Breast epithelium (tissue), 4 donors: ENCODE results near the gene UBAC2. TPM values are rescaled to one million over a fixed set of nuclear protein-coding genes. Genes with fewer than 3 reads are reported as not detected.
A peak's percentile ranks its signal among the peaks of the same experiment; 100 is the strongest.
"Not testable (repeated sequence)": the region's sequence is repeated elsewhere in the genome, so short reads cannot be mapped to it uniquely, and the experiment has no call there.

Source experiments
- DNase-seq, 2 donors: peaks; one replicate each; pipeline ENCODE4 v3.0.0-alpha.2; 2019; ENCODE audit warnings: low spot score in 2 of 2
- H3K27ac ChIP-seq, 2 donors: fragments of 200-600 bp; sonication (generic) in 1 of 2; one replicate each; pipeline ENCODE4 v1.5.1; 2016 to 2019; ENCODE audit warnings: mild to moderate bottlenecking in 1 of 2
- H3K27me3 ChIP-seq, 2 donors: fragments of 200-600 bp; sonication (generic) in 1 of 2; one replicate each; pipeline versions ENCODE4 v1.5.1 to v1.6.0; 2017 to 2019; ENCODE audit warnings: control low read depth in 1 of 2, mild to moderate bottlenecking in 1 of 2
- H3K36me3 ChIP-seq: fragments of 200-600 bp; one replicate; pipeline ENCODE4 v1.5.1; 2019
- H3K4me1 ChIP-seq, 2 donors: fragments of 200-600 bp; sonication (generic); one replicate each; pipeline ENCODE4 v1.5.1; 2016 to 2019; ENCODE audit warnings: control low read depth in 1 of 2
- H3K4me3 ChIP-seq, 3 donors: fragments of 200-600 bp; sonication (generic); 1 replicate in 2 of 3; 2 replicates in 1 of 3; pipeline ENCODE4 v1.5.1; 2016 to 2019; ENCODE audit warnings: mild to moderate bottlenecking in 3 of 3, moderate library complexity in 2 of 3
- H3K9me3 ChIP-seq, 2 donors: fragments of 200-600 bp; sonication (generic) in 1 of 2; one replicate each; pipeline ENCODE4 v1.5.1; 2016 to 2019; ENCODE audit warnings: control low read depth in 1 of 2
- CTCF ChIP-seq, 3 donors: fragments of 450-650 bp; IDR thresholded peaks; one replicate each; pipeline ENCODE4 v1.5.1; 2016 to 2017; ENCODE audit warnings: antibody characterized with exemption in 3 of 3, mild to moderate bottlenecking in 3 of 3, moderate library complexity in 3 of 3
- POLR2A ChIP-seq: fragments of 450-650 bp; IDR thresholded peaks from one replicate; pipeline ENCODE4 v1.6.1; 2016; ENCODE audit warnings: antibody characterized with exemption, mild to moderate bottlenecking, moderate library complexity
- POLR2AphosphoS5 ChIP-seq, 3 donors: sonication (generic); formaldehyde crosslinking; IDR thresholded peaks; one replicate each; pipeline ENCODE4 v1.6.1; 2017; ENCODE audit warnings: antibody characterized with exemption in 3 of 3
- intact Hi-C: fragments of 100-400 bp; cut with DNase I; formaldehyde crosslinking; loops from one replicate; pipeline ENCODE4 v1.15.1; 2023; ENCODE audit warnings: low total_unique reads
- total RNA-seq, 3 donors: library from RNA; depleted of rRNA; stranded (reverse); fragments of >200 nt; gene quantifications; one replicate each; pipeline ENCODE4 v1.1.0, GENCODE V29; 2016

The UBAC2 gene
- total RNA-seq, 3 donors from 2014 or later: 64.6 to 72.8 (median 65.1) TPM

- Histone ChIP-seq H3K27me3 (no peaks in the 10 kb centered on the region), H3K27ac (peak overlapping the region; percentile 26 to 33), H3K36me3 (no peaks in the 10 kb centered on the region), H3K9me3 (no peaks in the 10 kb centered on the region), H3K4me1 (no peaks in the 10 kb centered on the region), H3K4me3 (no peak overlapping the region)
- TF ChIP-seq CTCF (IDR thresholded peaks at IDR 0.05): no peak
- no peak for TF ChIP-seq POLR2A
- TF ChIP-seq POLR2AphosphoS5 (IDR thresholded peaks at IDR 0.05): no peak
- intact Hi-C loops: no loop called here
- no peak for DNase-seq
Measured at GRCh38 chr13:99392470-99393135, 191.9 kb downstream of the UBAC2 start.

- H3K27me3 ChIP-seq, H3K9me3 ChIP-seq, intact Hi-C loops, H3K4me1 ChIP-seq, DNase-seq, H3K27ac ChIP-seq, H3K4me3 ChIP-seq, H3K36me3 ChIP-seq: not testable (repeated sequence)
Measured at GRCh38 chr13:99393391-99393790, 192.7 kb downstream of the UBAC2 start.

DNA sequence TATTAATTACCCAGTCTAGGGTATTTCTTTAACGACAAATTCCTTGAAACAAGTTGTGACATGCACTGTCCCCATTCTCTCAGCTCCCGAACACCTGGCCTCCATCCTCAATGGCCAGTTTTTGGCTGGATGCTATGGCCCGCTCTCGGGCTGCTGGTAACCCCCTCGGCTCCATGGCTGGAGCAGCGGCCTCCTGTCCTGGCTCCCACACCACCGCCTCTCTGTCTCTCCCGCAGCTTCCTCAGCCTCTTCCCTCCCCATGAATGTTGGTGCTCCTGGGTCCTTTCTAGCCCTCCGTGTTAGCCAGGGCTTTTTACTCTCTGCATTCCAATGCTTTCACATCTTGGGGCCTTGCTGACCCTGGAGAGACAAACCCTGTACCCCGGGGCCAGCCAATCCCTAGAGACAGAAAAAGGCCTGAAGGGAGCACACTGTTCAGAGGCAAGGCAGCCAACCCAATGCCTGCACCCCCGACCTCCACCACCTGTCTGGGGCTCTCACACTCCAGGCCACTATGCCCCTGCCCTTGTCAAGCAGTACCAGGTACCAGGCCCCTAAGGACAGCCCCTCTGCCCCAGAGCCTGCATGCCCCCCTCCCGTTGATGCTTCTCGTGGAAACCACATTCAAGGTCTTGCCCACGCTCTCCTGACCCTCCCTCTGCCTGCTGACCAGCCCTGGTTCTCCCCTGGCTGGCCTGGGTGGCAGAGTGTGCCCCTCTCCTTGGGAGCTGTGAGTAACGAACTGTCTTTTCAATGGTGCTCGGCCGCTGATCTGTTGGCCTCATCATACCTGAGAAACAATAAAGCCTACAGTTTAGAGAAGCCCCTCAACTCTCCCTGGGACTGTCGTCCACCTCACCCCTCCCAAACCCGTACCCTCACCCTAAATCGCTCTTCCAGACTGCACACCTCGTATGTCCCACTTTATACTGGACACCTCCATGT, 193.4 kb downstream of the UBAC2 start:
- Histone ChIP-seq H3K36me3 (no peaks in the 10 kb centered on the region), H3K27me3 (no peaks in the 10 kb centered on the region), H3K4me3 (no peak overlapping the region), H3K4me1 (no peaks in the 10 kb centered on the region), H3K27ac (no peak overlapping the region), H3K9me3 (no peaks in the 10 kb centered on the region)
- DNase-seq: no peak
- TF ChIP-seq POLR2A: no peak
- no peak for TF ChIP-seq POLR2AphosphoS5 (IDR thresholded peaks at IDR 0.05)
- TF ChIP-seq CTCF (IDR thresholded peaks at IDR 0.05): no peak
- intact Hi-C loops: no loop called here

- no peaks in the 10 kb centered on the region for H3K9me3 ChIP-seq
- no peaks in the 10 kb centered on the region for H3K27me3 ChIP-seq
- DNase-seq: no peak
- no peaks in the 10 kb centered on the region for H3K4me1 ChIP-seq
- no peak overlapping the region for H3K4me3 ChIP-seq
- intact Hi-C loops: loop anchor here (5.0 kb wide), 1 partner anchor 1118 kb away; no protein-coding TSS in a partner anchor
- TF ChIP-seq CTCF (IDR thresholded peaks at IDR 0.05) (no peak), POLR2AphosphoS5 (IDR thresholded peaks at IDR 0.05) (no peak), POLR2A (no peak)
- H3K27ac ChIP-seq: no peak overlapping the region
- H3K36me3 ChIP-seq: no peaks in the 10 kb centered on the region
Measured at GRCh38 chr13:99395436-99395835, 194.8 kb downstream of the UBAC2 start.

GRCh38 chr13:99396446-99396845, 195.8 kb downstream of the UBAC2 start:
- no peak overlapping the region for H3K4me3 ChIP-seq
- no peaks in the 10 kb centered on the region for H3K4me1 ChIP-seq
- no peaks in the 10 kb centered on the region for H3K36me3 ChIP-seq
- H3K9me3 ChIP-seq: no peaks in the 10 kb centered on the region
- no peak overlapping the region for H3K27ac ChIP-seq
- DNase-seq: no peak
- H3K27me3 ChIP-seq: no peaks in the 10 kb centered on the region
- no peak for TF ChIP-seq CTCF (IDR thresholded peaks at IDR 0.05)
- TF ChIP-seq POLR2AphosphoS5 (IDR thresholded peaks at IDR 0.05): no peak
- no peak for TF ChIP-seq POLR2A
- intact Hi-C loops: loop anchor here (5.0 kb wide), 1 partner anchor 1119 kb away; no protein-coding TSS in a partner anchor
